SHP77 (cell line): Measurements from ENCODE around the gene STK32B.

ENCODE experiments used
- DNase-seq, 2 experiments: peaks; one replicate each; lab custom pipeline; 2025; lab: John Stamatoyannopoulos, UW

STK32B gene

DNA sequence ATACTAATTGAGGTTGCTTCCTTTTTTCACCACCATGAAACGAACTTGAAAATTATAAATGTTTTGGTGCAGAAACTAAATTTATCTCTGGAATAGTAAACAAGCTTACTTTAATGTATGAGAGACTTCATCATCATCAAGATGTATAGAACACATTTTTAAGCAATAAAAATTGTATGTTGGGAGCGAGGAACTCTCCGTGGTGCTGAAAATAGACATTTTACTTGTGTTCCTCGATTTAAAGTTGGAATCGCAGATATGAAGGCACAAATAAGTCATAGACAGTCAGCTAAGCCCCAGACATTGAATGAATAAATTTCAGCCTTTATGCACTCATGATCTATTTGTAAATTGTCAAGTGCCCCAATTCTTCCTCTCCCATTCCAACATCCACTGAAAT is 310.7 kb downstream of the STK32B start:
- DNase-seq: no peak

DNA sequence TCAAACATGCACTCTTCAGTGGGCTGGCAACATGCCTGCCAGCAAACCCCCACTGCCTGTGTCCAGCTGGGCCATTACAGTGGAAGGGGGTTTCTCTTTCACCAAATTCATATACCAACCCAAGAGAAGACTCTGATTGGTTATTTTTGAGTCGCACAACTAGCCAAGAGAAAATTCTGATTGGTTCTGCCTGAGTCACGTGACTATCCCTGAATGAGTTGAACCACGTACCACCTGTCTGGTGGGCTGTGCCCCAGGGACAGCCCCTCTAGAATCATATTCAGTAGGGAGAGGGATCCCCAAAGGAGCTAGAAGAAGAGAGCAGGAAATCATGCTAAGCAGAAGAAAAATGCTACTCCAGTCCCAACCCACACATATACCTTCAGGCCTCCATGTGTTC is 313.1 kb downstream of the STK32B start:
- DNase-seq: no peak

DNA sequence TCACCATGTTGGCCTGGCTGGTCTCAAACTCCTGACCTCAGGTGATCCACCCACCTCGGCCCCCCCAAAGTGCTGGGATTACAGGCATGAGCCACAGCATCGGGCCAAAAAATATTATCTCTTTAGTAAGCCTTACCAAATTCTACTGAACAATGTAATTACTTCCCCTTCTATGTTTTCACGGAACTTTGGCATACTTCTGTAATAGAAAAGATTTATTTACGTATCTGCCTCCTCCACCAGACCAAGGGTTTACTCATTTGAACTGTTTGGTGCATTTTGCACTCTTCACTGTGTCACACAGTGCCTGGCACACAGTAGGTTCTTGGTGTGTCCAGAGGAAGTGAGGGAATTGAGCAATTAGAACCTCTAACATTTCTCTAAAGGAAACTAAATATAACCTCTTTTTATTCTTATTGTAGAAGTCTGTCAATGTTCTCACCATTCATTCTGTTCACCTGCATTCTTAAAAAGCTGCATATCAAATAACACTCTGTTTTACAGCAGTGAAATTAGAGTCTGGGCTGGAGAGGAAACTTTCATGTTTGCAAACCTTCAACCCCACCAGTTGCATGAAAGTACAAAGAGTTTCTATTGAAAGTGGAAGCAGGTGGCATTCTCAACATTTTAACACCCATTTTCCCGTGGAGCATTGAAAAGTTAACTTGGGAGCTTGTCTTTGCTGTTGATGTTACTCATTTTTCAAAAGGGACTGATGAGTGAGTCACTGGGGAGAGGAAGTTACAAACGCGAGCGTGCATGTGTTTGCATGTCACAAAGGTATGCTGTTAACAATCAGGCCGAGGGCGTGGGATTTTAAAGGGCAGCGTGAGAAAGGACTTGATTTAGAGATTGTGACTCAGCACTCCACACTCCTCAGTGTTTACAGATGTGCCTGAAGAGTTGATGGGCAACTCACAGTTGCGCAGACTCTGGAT is 314.1 kb downstream of the STK32B start:
- DNase-seq: peak in 1 of 2 experiments; percentile 6

DNA sequence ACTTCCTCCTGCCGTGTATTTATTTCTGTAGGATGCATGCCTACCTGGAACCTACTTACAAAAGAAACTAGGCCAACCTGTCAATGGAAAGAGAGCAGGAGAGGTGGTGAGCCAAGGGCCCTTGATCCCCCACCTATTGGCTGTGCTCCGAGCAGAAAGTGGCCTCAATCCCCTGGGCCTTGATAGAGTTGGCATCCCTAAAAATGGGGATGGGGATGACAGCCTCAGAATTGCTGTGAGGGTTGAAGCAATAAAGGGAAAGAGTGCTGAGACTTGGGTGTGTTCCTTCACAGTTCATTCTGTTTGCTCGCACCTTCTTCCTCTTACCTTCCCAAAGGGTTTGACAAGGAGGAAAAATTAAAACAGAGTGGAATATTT is 314.7 kb downstream of the STK32B start:
- DNase-seq: no peak

DNA sequence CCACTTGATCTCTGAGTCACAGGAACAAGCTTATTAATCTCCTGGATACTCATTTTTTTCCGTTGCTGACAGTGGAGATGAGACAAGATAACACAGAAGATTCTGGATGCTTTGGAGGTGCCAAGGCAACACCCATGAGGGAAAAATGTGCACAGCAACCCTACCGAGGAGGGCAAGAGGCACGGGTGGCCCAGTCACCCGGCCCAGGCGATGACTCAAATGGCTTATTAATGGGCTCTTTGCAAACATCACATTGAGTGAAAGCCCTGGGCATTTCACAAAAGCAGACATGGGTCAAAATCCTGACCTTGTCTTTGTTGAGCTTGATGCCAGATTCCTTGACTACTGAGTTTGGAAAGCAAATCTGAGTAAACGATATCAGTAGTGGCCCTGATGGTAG is 315.1 kb downstream of the STK32B start:
- DNase-seq: no peak

DNA sequence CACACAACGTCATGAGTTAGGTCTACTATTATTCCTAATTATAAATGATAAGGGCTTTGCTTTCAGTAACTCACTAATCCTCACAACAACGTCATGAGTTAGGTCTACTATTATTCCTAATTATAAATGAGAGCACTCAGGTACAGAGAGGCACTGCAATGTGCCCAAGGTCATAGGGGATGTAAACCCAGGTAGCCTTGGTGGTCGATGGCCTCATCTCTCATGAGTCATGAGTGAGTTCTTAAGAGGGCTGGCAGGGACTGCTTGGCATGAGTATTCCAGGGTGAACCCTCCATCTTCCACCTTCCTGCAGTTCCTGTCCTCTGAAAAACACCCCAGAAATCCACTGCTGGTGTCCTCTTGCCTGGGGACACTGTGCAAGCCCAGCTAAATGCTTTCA is 317.1 kb downstream of the STK32B start:
- DNase-seq: no peak

DNA sequence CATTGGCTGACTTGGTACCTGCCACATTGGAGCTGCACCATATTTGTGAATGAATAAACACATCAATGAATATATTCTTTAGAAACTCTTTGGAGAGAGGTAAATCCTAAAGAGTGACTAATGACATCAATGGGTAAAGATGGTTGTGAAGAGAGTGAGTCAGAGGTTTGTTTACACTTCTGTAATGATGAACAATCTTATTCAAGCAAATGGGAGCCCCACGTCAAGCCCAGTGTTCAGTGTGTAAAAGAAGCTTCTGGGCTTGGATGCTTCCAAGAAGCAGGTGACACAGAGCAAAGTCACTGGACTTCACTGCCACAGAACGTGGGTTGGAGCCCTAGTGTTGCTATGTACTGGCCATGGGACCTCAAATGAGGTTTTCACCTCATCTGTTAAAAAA is 319.0 kb downstream of the STK32B start:
- no peak for DNase-seq

DNA sequence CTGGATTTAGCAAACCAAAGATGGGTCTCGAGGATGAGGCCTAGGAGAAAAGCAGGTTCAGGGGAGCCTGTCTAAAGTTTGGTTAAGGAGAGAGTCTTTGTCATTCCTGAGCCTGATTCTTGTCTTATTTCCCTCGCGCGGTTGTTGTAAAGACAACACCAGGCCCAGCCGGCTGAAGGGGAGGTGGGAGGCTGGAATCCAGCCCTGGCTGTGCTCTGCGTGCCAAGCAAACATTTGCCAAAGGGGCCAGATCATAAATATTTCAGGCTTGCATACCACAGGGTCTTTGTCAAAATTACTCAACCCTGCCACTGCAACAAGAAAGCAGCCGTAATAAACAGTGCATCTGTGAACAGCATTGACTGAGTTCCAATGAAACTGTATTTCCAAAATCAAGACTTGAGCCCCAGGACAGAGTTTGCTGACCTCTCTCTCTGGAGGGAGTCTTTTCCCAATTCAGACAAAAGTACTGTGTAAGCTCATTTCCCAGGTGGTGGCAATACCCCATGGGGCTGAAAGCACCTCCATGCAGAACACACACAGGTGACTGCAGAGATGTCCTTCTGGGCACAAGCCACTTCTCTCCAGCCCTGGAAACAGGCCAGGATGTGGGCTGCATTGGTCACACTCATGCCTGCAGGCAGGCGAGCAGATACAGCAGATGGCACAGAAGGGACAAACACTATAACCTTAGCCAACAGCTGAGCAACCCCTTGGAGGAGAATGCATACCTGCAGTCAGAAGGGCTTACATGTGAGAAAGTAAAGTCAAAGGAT is 320.3 kb downstream of the STK32B start:
- no peak for DNase-seq

DNA sequence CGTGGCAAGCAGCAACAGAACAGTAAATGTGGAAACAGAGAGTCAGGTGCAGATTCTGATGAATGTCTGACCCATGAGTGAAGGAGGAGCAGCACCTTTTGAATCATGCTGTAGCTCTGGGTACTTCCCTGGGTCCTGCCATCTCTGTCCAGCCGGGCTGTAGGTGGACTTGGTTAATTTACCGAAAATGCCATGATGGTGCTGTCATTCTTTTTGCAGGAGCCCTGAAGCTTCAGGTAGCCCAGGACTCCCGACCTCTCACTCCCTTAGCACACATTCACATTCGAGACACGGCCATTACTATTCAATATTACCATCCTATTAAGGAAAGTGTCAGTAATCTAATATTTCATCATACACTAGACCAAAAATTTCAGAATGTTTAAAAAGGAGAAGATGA is 320.9 kb downstream of the STK32B start:
- no peak for DNase-seq

DNA sequence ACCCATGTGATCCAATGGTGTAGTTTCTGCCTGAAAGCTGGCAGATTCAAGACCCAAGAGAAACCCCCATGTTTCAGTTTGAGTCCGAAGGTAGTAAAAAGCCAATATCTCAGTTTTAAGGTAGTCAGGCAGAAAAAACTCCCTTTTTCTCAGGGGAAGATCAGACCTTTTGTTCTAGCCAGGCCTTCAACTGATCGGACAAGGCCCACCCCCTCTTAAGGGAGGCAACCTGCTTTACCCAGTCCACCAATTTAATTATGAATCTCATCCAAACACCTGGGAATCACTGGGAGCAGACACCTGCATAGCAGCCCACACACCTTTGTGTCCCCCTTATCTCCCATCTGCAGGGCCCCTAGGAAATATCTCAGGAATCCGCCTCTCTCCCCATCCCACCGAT is 322.0 kb downstream of the STK32B start:
- DNase-seq: no peak

DNA sequence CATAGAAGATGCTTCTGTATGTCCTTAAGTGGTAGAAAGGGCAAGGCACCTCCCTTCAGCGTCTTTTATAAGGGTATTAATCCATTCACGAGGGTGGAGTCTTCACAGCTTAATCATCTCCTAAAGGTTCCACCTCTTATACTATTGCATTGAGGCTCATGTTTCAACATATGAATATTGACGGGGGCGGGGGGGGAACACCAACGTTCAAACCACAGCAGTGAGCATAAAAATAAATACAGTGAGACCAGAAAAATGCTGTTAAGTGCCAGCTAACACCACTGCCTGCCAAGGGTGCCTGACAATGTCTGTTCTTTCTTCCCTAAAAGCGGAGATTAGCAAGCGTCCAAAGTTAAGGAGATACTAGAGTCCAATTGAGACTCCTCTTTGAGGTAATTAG is 323.3 kb downstream of the STK32B start:
- DNase-seq: no peak

DNA sequence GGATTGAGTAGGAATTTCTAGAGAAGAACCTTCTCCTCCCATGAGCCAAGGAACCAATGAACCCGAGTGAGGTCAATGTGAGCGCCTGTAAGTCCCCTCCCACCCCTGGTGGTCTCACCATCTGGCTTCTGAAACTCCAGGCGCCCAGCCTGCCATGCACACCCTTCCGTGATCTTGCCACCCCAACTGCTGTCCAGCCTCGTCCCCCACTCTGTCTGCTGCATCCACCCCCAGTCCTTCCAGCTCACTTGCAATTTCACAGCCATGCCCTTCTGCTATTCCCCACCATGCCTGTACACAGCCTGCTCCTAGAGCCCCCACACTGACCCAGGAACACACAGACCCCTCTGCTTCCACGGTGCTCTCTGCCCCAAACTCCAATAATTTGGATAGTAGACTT is 323.7 kb downstream of the STK32B start:
- DNase-seq: no peak

DNA sequence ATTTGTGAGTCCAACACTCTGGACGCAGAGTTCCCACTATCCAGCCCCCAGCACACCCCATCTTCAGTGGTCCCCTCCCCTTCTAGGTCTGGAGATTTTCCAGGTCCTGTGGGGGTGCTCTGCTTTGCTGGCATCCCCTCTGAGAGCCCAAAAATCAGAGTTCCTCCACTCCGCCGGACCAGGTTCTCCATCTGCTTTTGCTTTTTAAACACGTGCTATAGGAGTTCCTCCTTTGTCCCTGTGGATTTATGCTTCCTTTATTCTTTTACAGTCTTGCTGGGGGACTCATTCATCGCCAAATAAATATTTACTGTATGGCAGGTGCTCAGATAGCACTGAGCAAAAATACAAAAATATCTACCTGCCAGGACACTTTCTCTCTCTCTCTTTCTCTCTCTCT is 324.7 kb downstream of the STK32B start:
- DNase-seq: no peak

DNA sequence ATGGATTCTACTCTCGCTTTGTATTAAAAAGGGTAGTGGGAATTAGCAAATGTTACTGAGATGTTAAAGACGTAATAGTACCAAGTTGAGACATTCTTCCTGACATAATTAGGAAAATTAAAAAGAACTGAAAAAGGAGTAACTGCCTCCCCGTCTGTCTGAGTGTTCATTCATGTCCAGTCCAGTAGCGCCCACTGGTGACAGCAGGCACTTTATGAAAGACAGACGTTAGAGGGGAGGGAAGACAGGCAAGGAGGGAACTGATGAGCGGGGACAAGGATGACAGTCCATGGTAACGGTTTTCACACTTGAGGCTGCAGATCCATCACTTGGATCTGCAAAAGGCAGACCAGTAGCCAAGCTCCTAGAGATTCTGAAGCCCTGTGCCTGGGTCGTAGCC is 326.7 kb downstream of the STK32B start:
- peak in 1 of 2 experiments; percentile 20 for DNase-seq

DNA sequence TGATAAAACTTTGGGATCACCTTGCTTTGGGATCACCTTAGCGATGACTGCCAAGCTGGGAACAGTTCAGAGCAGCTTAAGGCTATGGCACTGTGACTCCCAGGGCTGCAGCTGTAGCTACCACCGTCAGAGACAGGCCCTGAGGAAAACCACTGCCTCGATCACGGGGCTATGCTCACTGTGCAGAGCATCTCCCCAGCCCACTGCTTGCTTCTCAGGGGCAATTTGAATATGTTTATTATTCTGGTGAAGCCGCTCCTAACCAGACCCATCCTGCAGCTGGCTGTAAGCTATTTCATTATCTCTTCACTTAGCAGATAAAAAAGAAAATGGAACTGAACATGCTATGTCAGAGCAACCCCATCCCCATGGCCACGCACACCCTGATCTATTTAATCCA is 328.6 kb downstream of the STK32B start:
- DNase-seq: no peak

DNA sequence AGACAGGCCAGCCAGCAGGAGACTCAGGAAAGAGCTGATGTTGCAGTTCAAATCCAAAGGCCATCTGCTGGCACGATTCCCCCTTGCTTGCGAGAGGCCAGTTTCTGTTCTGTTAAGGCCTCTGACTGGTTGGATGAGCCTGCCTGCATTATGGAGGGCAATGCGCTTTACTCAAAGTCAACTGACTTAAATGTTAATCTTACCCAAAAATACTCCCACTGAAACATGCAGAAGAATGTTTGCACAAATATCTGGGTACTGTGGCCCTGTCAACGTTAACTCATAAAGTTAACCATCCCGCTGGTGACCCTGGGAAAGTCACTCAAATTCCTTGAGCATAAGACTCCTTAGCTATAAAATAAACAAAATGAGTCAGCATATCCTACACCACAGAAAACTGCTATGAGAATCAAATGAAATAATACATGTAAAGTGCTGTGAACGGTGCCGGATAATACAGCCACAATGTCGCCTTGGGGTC is 330.7 kb downstream of the STK32B start:
- DNase-seq: no peak

DNA sequence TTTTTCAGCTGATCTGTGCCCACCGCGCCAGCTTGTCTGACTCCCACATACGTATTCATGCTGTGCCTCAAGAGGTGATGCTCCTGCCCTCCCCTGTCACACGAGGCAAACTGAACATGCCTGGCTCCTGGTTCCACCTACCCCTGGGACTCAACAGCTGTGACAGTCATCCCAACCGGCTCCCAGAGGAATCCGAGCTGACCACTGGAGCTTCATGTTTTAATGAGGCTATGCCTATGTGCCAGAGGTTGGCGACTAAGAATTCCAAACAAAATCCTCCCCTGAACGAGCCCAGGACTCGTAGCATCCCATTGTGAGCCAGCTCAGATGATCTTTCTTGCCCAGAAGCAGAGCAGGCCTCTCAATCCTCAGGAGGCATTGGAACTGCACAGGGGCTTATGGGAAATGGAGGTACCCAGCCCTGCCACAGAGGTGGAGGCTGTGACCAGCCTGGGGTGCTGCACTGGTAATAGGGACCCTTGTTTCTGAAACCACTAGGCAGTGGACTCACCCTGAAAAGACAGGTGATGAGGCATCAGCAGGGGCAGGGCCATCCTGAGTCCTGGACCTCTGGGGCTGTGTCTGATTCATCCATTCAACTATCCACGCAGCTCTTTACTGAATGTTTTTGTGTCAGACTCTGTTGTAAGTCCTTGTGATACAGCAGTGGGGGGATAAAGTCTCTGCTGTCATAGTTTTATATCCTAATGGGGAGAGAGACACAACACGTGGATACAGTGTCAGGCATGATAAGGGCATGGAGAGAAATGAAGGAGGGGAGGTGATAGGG is 332.1 kb downstream of the STK32B start:
- DNase-seq: no peak

DNA sequence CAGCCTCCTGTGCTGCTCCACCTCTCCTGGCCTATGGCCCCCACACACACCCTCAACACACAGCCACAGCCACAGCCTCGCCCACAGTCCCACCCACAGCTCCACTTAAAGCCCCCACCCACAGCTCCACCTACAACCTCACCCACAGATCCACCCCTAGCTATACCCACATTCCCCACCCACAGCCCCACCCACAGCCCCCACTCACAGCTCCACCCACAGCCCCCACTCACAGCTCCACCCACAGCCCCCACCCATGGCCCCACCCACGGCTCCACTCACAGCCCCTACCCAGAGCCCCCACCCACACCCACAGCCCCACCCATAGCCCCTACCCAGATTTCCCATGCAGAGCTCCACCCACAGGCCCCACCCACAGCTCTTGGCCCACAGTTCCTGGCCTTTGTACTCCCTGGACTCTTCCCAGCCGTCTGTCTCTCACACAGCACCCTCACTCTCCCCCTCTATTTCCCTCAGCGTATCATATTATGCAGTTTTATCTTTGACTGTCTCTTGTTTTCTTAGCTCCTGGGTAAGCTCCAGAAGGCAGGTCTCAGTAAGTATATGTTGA is 334.5 kb downstream of the STK32B start:
- no peak for DNase-seq

DNA sequence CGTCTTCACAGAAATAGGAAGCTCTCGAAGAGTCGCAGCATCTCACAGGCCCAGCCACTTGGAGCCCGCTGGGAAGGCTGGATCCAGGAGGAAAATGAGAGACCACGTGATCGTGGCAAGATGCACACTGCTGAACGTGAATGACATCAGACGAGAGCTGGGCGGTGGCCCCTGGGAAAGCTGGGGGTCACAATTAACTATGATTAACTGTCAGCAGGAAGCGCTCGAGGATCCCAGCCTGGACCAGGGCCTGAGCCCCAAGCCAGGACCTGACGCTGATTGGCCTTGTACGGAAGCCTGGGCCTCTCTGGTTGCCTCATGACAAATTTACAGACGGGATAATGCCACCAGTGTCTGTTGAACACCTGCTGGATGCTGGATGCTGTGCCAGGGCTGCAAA is 335.6 kb downstream of the STK32B start:
- DNase-seq: no peak

DNA sequence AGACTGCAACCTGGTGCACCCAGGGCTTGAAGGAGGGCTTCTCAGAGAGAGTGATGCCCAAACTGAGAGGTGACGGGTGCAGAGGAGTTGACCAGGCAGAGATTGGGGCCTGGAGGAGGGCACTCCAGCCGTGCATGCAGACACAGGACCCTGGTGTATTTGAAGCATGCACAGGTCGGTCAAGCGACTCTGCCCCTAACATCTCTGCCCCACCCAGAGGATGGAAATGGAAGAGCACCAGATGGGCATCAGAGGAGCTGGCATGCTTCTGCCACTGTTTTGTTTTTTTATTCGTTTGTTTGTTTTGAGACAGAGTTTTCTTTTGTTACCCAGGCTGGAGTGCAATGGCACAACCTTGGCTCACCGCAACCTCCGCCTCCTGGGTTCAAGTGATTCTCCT is 336.2 kb downstream of the STK32B start:
- no peak for DNase-seq

DNA sequence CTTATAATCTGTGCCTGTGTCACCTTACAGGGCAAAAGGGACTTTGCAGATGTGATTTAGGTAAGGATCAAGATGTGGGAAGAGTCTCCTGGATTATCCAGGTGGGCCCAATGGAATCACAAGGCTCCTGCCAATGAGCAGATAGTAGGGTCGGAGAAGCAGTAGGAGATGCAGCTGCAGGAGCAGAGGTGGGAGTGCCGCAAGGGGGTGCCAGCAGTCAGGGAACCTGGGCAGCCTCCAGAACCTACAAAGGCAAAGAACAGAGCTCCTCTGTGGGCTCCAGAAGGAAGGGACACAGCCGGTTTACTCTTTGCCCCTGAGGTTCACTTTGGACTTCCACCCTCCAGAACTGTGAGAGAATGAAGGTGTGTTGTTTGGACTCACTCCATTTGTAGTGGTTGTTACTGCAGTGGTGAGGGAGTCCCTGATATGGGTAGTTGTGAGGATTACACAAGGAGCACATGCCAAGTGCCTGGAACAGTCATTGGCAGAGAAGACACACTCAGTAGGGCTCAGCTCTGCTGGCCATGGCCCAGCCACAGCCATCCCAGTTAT is 338.6 kb downstream of the STK32B start:
- DNase-seq: no peak

DNA sequence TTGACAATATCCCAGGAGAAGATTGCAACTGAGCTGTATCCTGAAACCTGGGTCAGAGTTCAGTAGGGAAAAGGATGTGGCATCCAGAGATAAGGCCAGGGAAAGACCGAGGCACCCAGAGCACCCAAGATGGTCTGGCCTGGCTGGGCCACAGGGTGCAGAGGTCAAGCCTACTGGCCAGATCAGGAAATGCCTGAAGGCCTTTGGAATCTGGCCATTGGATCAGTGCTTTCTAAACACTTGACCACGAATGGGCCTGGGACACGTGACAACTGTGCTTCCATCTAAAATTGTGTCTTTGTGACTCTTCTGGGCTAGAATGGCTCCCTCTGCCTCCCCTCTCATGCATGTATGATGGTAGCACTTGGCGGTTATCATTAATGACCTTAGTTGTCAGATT is 340.2 kb downstream of the STK32B start:
- DNase-seq: no peak
